HCT116 (cell line): Measurements from ENCODE around the gene CLIC3.

Experiments used
- ATF3 ChIP-seq: IDR thresholded peaks from 2 replicates; pipeline ENCODE4 v1.6.1; 2012
- CEBPB ChIP-seq: IDR thresholded peaks from 2 replicates; pipeline ENCODE4 v1.6.1; 2012; ENCODE audit warnings: low read depth
- CTCF ChIP-seq, 3 experiments: fragments of 200-600 bp in 1 of 3; sonication (generic) in 1 of 3; IDR thresholded peaks in 2 of 3; conservative IDR thresholded peaks in 1 of 3; 2 replicates each; pipeline ENCODE4 v1.5.1; 2012 to 2017; ENCODE audit warnings: low read depth in 2 of 3, low read length in 2 of 3, antibody characterized with exemption in 1 of 3, borderline replicate concordance in 1 of 3, control low read depth in 1 of 3, mild to moderate bottlenecking in 1 of 3, mixed read lengths in 1 of 3, mixed run types in 1 of 3, moderate library complexity in 1 of 3; ENCODE audit not compliant: insufficient read depth in 1 of 3
- EGR1 ChIP-seq: IDR thresholded peaks from 2 replicates; pipeline ENCODE4 v1.6.1; 2012; ENCODE audit warnings: low read depth
- EZH2 ChIP-seq: fragments of 200-600 bp; sonication (generic); IDR thresholded peaks from 2 replicates; pipeline ENCODE4 v1.6.1; 2017; ENCODE audit warnings: antibody characterized with exemption, mixed run types
- FOSL1 ChIP-seq: IDR thresholded peaks from 2 replicates; pipeline ENCODE4 v1.6.1; 2012; ENCODE audit warnings: low read depth
- JUND ChIP-seq: IDR thresholded peaks from 2 replicates; pipeline ENCODE4 v1.6.1; 2012
- POLR2A ChIP-seq: IDR thresholded peaks from 2 replicates; pipeline ENCODE4 v1.7.0; 2011; ENCODE audit warnings: borderline replicate concordance; ENCODE audit not compliant: insufficient read depth, insufficient read length; ENCODE audit errors: extremely low read depth
- POLR2AphosphoS5 ChIP-seq: IDR thresholded peaks from 2 replicates; pipeline ENCODE4 v1.6.1; 2011; ENCODE audit warnings: mild to moderate bottlenecking, low read depth, low read length, moderate library complexity
- SIN3A ChIP-seq: IDR thresholded peaks from 2 replicates; pipeline ENCODE4 v1.6.1; 2012; ENCODE audit warnings: low read depth
- ZFX ChIP-seq: fragments of 450-650 bp; IDR thresholded peaks from 2 replicates; pipeline ENCODE4 v1.6.1; 2017
- ZNF274 ChIP-seq: fragments of 200-500 bp; sonication (Bioruptor generic); IDR thresholded peaks from 2 replicates; pipeline ENCODE4 v1.6.1; 2014; ENCODE audit warnings: mild to moderate bottlenecking, low read depth, low read length, inconsistent platforms

GRCh38 chr9:136963751-136964150 lies 32.6 kb downstream of the CLIC3 start:
- TF ChIP-seq CTCF (IDR thresholded peaks at IDR 0.05 in 2 of 3, conservative IDR thresholded peaks at IDR 0.05 in 1 of 3; ENCODE audit: borderline replicate concordance in 1 of 3, insufficient read depth in 1 of 3, low read depth in 2 of 3, low read length in 2 of 3) (no peak), EZH2 (no peak), POLR2AphosphoS5 (no peak), CEBPB (no peak), ZFX (no peak), ZNF274 (no peak), ATF3 (no peak), POLR2A (no peak), JUND (no peak), SIN3A (no peak), FOSL1 (no peak), EGR1 (no peak)
